SK-MEL-5 (cell line): ENCODE measurements around the gene BLID. TPM values are rescaled to one million over a fixed set of nuclear protein-coding genes. Genes with fewer than 3 reads are reported as not detected.

Experiments
- DNase-seq: peaks from one replicate; pipeline ENCODE4 v3.0.0-alpha.2; 2016; ENCODE audit warnings: low read depth, low spot score
- in situ Hi-C: cut with HindIII; loops from 2 replicates; pipeline ENCODE4 v1.10.0; 2016; ENCODE audit warnings: low sequenced_read_pairs, high pct_unique_total_duplicates, low pct_unique_long_range_greater_than_20kb
- total RNA-seq: library from RNA; depleted of rRNA; stranded (reverse); fragments of >200 nt; shearing (Covaris generic); gene quantifications from 2 replicates; pipeline ENCODE4 v1.2.3, GENCODE V29; 2014

Gene BLID
- total RNA-seq, 1 experiment from 2014 or later = 0.26 TPM

DNA sequence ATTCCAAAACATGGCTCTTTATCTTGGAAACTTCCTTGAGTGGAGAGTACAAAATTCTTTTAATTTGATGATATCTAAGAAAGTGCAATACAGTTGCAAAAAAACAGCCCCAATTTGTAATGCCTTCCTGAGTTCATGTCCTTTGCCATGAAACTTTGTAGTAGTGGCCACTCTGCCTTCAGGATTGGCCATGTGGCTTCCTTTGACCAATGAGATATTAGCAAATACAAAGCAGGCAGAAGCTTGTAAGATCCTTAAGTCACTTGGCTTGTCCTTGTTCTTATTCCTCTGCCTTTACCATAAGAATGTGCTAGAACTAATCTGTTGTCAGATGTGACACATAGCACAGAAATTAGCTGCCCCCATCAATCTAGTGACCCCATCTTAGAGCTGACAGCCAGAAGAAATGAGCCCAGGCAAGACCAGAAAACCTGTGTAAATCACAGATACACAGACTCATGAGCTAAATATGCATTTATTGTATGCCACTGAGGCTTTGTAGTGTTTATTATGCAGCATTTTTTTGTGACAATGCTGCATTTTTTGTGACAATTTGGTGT lies 29.8 kb upstream of the BLID start:
- DNase-seq = no peak
- in situ Hi-C loops = no loop called here

DNA sequence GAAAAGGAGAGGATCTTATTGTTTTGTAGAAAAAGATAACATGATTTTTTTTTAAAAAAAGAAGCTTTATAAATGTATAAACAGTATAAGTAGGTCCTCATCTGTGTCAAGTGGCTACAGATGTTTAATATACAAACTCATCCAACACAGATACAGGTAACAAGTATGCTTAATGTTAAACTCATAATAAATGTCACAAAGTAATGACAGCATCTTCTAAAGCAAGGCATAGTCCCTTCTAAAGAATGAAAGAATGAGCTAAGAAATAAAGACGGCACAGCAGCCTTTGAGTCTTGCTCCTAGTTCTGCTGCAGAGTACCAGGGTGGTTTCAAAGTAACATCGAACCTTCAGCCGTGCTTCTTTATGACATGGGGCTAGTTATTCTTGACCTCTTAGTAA lies 28.7 kb upstream of the BLID start:
- DNase-seq = no peak
- in situ Hi-C loops = no loop called here

DNA sequence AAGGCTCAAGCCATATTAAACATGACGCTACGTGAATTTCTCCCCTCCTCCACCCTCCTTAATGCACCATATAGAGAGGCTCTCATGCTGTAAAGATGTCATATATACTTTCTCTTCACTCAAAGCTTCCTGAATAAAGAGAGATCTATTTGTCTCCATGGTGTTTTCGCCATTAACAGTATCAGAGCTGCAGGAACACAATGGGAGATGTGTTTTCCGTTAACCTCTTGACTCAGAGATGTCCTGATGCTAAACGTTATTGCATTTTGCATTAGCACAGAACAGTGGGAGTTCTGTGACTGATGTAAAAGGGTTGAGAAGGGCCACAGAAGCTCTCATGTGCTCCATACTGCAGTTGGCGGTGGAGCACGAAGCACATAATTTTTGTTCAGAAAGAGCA lies 25.7 kb upstream of the BLID start:
- in situ Hi-C loops = no loop called here
- DNase-seq = peak; percentile 97

- in situ Hi-C loops = no loop called here
- no peak for DNase-seq
Measured at GRCh38 chr11:122140500-122140899, 24.5 kb upstream of the BLID start.

DNA sequence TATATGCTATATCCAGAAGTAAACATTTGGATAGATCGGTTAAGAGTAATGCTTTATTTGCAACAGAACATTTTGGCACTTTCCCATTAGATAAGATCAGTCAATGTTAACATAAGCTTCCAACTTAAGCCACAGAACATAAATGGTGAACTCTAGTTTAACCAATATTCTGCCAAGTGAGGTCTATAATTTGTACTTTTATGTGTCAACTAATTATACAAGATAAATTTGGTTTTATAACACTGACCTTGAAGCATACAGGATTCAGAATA lies 23.5 kb upstream of the BLID start:
- DNase-seq = no peak

DNA sequence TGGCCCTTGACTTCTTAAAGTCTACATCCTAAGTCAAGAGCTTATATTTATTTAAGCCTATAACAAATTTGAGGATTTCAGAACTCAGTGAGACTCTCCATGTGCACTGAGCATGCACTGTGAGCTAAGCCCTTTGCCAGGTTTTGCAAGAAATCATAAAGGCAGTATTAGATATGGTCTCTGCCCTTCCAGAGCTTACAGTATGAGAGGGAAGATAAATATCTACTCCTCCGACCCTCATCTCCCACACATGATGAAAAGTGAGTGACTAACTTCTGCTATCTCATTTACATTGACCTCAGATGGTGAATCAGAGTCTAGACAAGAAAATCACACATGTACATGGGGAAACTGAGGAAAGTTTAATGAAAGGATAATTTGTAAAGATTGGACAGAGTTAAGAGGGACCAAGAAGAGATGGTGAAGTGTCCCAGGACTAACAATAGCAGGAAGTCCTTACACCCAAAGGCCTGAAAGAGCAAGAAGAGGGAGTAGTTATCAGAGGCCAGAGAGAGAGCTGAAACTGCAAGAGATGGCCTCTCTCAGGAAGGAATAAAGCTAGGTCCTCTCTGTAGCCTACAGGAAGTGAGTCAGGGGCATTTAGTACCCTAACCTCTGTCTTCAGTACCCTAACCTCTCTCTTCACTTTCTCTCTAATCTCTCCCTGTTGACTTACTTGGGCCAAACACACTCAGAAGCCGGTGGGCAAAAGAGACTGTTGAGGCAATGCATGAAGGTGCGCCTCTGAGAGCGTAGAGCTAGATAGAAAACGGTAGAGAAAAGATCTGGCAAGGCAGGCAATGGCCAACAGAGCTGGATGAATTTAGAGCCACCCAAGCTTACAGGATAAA lies 23.0 kb upstream of the BLID start:
- in situ Hi-C loops = no loop called here

More for the DNA sequence above, 23.5 kb upstream of the BLID start:
- in situ Hi-C loops = no loop called here

GRCh38 chr11:122137078-122137793 lies 21.2 kb upstream of the BLID start:
- DNase-seq = no peak
- in situ Hi-C loops = no loop called here

More for the DNA sequence above, 23.0 kb upstream of the BLID start:
- no peak for DNase-seq

DNA sequence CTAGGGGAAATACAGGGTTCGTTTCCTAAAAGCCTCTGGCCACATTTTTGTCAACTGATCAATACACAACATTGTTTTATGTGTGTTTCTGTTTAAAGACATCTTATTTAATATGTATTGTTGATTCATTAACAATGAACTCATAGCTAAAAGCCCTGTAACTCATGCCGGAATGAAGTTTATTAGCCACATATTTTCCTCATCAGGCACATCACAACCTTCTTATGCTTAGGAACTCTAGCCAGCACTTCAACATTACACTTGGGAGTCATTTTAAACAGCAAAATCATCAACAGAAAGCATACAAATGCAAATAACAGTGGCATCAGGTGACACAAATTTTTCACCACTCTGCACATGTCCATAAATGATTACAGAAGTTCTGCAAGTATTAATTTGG lies 15.1 kb upstream of the BLID start:
- in situ Hi-C loops = no loop called here
- no peak for DNase-seq

DNA sequence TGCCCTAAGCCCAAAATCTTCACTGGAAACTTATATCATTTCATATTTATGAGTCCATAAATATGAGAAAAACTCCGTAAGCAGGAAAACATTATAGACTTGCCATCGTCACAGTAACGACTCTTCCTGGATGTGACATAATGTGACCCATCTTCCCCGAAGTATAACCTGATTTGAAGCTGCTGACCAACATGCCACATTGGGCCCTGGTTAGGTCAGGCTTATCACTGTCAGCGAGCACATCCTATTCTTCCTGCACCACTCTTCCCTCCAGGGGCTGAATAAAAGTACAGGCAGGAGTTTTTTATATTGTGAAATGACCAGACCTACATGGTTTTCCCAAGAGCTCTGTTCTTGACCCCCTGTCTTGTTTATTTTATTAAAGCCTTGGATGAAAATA lies 12.1 kb upstream of the BLID start:
- in situ Hi-C loops = no loop called here

GRCh38 chr11:122127020-122127419 lies 11.0 kb upstream of the BLID start:
- DNase-seq = no peak
- in situ Hi-C loops = no loop called here

More for the DNA sequence above, 12.1 kb upstream of the BLID start:
- DNase-seq = no peak

- in situ Hi-C loops = no loop called here
- no peak for DNase-seq
Measured at GRCh38 chr11:122126024-122126688, 10.1 kb upstream of the BLID start.

DNA sequence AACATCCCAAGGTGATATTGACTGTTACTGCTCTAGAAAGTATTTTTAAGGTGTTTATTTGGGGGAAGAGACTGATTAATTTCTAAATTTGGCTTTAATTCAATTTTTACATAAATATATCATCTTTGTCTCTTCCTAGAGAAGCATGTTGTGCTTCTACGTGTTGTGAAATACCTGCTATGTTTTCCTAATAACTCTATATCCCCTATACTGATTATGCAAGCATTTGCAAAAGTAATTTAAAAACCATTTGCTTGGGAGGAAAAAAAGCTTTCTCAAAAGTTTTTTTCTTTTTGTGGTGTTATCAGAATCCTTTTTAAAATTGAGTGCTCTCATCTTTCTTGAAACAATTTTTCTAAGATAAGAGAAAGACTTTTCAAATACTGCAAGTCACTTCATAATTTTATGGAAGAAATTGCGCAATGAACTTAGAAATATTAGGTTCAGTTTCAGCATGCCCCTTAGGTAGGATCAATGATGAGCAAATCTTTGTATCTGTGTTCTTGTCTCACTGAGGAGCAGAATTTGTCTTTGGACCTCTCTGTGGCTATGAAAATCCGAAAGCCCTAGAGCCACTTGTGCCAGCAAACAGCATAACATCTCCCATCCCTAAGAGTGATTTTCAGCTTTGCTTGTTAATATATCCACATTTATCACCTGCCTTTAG lies 7.4 kb upstream of the BLID start:
- in situ Hi-C loops = no loop called here

DNA sequence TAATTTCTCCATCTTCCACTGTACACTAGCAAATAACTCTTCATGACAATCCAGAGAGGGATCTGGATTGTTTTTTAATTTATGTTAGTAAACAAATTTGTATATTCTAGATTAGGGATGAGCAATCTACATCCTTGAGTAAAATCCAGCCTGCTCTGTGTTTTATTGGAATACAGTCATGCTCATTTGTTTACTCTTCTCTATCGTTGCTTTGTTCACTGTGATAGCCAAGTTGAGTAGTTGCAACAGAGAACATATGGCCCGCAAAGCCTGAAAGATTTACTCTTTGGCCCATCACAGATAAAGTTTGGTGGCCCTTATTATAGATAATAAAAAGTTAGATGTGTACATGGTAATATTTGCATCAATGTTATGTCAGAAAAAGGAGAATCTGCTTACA lies 6.2 kb upstream of the BLID start:
- DNase-seq = no peak
- in situ Hi-C loops = no loop called here

More for the DNA sequence above, 7.4 kb upstream of the BLID start:
- DNase-seq = no peak

DNA sequence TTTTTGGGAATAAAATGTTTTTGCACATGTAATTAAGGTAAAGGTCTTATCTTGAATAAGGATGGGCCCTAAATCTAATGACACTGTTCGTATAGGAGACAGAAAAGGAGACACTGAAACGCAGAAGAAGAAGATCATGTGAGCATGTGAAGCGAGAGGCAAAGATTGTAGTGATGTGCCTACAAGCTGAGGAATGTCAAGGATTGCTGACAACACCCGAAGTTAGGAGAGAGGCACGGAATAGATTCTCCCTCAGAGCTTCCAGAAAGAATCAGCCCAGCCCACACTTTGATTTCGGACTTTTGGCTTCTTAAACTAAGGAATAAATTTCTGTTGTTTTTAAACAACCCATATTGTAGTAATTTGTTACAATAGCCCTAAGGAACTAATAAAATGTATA lies 4.1 kb upstream of the BLID start:
- no peak for DNase-seq
- in situ Hi-C loops = no loop called here

DNA sequence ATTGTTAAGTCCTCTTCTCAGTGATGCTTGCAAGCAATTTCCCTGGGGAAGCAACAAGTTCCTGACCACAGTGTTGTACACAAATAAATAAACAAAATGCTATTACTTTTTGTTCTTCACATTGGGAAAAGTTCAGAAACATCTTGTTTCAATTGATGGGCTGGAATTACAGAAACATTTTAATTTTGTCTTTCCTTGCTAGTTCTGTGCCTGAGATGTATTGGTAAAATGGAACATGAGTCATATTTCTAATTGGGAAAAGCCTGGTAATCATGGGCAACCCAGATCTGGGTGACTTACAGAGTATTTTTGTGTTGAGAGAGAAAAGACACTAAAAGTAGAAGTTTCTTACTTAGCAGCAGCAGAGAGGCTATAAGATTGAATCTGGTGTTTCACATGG lies 576 bp upstream of the BLID start:
- DNase-seq = no peak
- in situ Hi-C loops = no loop called here

DNA sequence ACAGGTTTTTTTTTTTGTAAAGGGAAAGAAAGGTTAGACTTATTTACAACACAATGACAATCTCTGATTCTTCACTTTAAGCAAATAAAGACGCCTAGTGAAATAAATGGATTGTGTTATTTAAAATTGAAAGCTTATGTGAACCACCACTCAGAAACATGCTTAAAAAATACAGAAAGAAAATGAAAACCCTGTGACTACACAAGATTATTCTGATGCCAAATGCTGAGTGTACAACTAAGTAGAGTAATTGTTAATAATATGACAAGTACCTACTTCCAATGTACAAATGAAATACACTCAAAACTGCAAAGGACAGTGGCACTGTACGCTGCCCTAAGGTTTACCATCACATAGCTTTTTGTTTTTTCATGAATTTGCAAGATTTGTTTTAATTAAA lies 1.0 kb downstream of the BLID start:
- in situ Hi-C loops = no loop called here
- DNase-seq = no peak

- DNase-seq = peak; percentile 68
- in situ Hi-C loops = no loop called here
Measured at GRCh38 chr11:122113836-122114825, 1.9 kb downstream of the BLID start.
